GM18907 (cell line): Measurements from ENCODE around the gene NUTM2A.
"Not testable (repeated sequence)": the region's sequence is repeated elsewhere in the genome, so short reads cannot be mapped to it uniquely, and the experiment has no call there.

Experiments used
- ATAC-seq: cut with Tn5 transposase; IDR thresholded peaks from one replicate; pipeline ENCODE4 v1.9.1; 2021; ENCODE audit warnings: mild to moderate bottlenecking, moderate library complexity; ENCODE audit not compliant: unreplicated experiment

Gene NUTM2A, protein sequence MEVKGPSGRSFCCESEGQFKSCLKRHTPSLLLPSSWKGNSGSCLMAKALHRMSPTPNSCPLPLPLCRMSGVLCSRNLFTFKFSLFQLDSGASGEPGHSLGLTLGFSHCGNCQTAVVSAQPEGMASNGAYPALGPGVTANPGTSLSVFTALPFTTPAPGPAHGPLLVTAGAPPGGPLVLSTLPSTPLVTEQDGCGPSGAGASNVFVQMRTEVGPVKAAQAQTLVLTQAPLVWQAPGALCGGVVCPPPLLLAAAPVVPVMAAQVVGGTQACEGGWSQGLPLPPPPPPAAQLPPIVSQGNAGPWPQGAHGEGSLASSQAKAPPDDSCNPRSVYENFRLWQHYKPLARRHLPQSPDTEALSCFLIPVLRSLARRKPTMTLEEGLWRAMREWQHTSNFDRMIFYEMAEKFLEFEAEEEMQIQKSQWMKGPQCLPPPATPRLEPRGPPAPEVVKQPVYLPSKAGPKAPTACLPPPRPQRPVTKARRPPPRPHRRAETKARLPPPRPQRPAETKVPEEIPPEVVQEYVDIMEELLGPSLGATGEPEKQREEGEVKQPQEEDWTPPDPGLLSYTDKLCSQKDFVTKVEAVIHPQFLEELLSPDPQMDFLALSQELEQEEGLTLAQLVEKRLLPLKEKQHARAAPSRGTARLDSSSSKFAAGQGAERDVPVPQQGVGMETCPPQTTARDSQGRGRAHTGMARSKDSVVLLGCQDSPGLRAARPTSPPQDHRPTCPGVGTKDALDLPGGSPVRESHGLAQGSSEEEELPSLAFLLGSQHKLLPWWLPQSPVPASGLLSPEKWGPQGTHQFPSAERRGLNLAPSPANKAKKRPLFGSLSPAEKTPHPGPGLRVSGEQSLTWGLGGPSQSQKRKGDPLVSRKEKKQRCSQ

GRCh38 chr10:87225148-87225547 lies at the start of gene NUTM2A:
TSS of gene NUTM2A (plus strand) at chr10:87225448. CDS start at chr10:87225831, 383 bp downstream.
- not testable (repeated sequence) for ATAC-seq

- ATAC-seq: not testable (repeated sequence)
These were observed 47.7 kb upstream of the NUTM2A start for GRCh38 chr10:87177587-87177986.

GRCh38 chr10:87184421-87184820 lies 40.8 kb upstream of the NUTM2A start:
- ATAC-seq: not testable (repeated sequence)

DNA sequence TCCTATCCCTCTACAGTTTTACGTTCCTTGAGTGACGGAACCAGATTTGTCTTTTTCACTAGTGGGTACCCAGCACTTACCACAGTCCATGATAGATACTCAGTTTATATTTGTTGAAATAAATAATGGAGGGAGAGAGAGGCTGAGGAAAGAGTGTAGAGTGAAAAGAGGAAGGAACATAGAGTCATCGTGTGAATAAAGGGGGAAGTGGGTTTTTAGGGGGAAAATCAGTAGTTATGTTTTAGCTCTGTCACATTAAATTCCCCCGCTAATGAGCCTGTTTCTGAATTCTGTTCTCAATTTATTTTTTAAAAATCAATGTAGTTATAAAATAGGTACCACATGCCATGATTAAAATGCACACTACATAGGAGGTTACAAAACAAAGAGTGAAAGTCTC lies 39.2 kb upstream of the NUTM2A start:
- not testable (repeated sequence) for ATAC-seq

DNA sequence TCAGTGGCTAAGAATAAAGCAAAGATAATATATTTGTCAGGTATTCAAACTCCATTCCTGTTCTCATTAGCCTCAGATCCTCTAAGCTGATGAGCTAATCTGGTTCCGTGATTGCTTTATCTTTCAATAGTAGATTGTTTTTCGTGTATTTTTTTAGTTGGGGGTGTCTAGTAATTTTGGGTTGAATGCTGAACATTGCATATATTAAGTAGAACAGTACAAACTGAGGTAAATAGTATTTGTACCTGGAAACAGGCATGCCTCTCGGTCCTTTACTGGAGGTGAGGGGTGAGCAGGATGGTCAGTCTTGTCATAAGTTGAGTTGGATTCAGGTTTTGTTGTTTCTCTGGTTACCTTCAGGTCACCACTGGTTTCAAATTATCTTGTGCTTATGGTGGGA lies 37.7 kb upstream of the NUTM2A start:
- ATAC-seq: not testable (repeated sequence)

GRCh38 chr10:87191841-87192240 lies 33.4 kb upstream of the NUTM2A start:
- not testable (repeated sequence) for ATAC-seq

- not testable (repeated sequence) for ATAC-seq
These were observed 24.3 kb upstream of the NUTM2A start for GRCh38 chr10:87200924-87201323.

GRCh38 chr10:87204801-87205200 lies 20.4 kb upstream of the NUTM2A start:
- ATAC-seq: not testable (repeated sequence)

DNA sequence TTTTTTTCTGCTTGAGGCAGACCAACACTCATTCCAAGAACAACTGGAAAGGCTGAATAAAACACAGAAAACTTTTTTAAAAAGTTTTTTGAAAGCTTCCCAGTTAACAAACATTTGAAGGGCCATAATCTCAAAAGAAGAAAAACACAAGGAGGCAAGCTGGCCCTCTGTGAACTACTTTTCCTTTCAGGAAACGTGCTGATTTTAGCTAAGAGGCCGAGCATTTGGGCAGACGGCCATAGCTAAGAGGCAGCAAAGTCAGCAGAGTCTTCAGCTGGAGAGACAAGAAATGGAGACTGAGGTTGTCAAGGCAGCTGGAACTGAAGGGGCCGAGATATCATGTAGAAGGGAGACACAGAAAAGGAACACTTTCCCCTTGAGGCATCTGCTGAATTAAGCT lies 18.3 kb upstream of the NUTM2A start:
- ATAC-seq: not testable (repeated sequence)

GRCh38 chr10:87210309-87210708 lies 14.9 kb upstream of the NUTM2A start:
- not testable (repeated sequence) for ATAC-seq

- ATAC-seq: not testable (repeated sequence)
These were observed 13.4 kb upstream of the NUTM2A start for GRCh38 chr10:87211848-87212247.

DNA sequence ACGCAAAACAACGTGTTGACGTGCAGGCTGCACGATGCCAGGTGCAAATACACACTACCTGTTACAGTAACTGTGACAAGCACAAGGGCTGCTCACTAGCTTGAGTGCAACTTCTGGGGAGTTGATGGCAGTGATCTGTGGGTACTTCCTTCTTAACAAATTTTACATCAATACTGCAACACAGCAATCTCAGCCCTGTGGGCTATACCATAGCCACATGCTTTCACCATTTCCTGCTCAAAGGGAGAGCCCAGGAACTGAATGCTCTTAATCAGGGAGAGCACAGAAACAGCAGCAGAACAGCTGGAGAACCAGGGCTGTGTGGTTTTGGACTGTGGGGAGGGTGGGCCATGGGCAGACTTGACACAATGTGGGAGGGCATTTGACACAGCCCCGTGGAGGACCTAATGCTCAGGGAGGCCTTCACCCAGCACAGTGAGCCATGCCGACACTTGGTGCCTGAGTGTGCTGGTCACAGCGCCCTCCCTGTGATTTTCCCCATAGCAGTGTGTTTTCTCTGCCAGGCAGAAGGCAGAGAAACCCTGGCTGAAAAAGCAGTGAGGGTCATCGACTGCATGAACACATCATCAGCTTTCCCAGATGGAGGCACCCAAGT lies 12.0 kb upstream of the NUTM2A start:
- ATAC-seq: not testable (repeated sequence)

- not testable (repeated sequence) for ATAC-seq
These were observed 11.4 kb upstream of the NUTM2A start for GRCh38 chr10:87213806-87214205.

GRCh38 chr10:87216120-87216519 lies 9.1 kb upstream of the NUTM2A start:
- not testable (repeated sequence) for ATAC-seq

DNA sequence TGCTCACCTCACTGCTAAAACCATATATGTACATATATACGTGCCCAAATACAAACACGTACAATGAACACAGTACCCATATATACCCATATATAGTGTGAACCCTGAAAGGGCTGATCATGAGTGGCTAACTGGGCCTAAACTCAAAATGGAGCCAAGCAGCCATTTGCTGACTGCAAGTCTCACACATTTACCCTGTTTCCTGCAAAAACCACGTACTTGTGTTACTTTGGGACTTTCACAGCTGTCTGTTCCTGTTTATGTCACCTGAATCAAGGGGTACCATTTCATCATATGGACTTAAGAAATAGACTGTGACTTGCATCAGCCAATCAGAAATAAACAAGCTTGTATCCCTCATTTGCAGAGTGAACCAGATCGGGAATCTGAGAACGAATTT lies 5.9 kb upstream of the NUTM2A start:
- not testable (repeated sequence) for ATAC-seq

GRCh38 chr10:87222789-87223188 lies 2.5 kb upstream of the NUTM2A start:
- ATAC-seq: not testable (repeated sequence)

- ATAC-seq: not testable (repeated sequence)
These were observed 3.0 kb downstream of the NUTM2A start for GRCh38 chr10:87228247-87228646.

GRCh38 chr10:87229211-87229610 lies 4.0 kb downstream of the NUTM2A start:
- ATAC-seq: not testable (repeated sequence)

GRCh38 chr10:87234854-87235253 lies 9.6 kb downstream of the NUTM2A start:
- ATAC-seq: not testable (repeated sequence)

DNA sequence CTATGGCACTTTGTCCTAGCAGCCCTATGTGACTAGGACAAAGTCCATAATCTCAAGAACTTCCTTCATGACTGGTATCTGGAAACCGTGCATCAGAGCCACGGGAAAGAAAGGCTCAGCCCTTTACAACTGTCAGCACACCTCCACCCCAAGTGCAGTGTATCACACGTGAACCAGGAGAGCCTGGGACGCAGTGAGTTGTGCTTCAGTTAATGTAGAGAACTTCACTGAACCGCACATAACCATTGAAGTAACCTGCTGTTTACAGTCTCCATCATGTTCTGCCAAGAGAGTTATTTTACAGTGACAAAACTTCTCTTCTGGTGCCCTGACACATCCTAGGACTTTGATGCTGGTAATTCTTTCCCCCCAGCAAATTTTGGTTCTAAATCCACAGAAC lies 12.0 kb downstream of the NUTM2A start:
- not testable (repeated sequence) for ATAC-seq

DNA sequence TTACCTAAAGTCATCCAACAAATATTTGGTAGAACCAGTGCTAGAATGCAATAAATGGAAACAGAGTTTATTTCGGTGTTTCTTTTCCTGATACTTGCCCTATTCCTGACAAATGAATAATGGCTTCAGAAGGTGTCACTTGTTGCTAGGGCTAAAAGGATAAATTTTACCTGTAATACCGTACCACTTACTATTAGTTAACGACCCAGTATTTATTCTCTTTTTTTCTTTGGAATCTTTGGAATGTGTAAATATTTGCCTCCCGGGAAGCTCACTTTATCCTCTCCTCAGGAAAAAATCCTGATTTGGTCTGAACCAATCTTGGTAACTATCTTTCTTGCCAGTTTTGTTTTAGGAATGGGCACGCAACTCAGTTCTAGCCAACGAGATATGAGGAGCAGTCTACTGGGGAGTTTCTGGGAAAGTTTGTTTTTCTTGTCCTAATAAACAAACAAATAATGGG lies 14.1 kb downstream of the NUTM2A start:
- not testable (repeated sequence) for ATAC-seq
